ENCODE measurements around the gene PYGO2. TPM values are rescaled to one million over a fixed set of nuclear protein-coding genes. Genes with fewer than 3 reads are reported as not detected.

Gene PYGO2
- total and polyA plus RNA-seq, 2 of the 8 experiments (the other 6 are each of a cell fraction or from before 2014, with no cell fraction given), result 31.0 to 31.6 TPM

GRCh38 chr1:154912755-154913154, 48.8 kb downstream of the PYGO2 start:
- H2BK20ac ChIP-seq (ENCODE audit: low read length), result no peak overlapping the region
- no peak overlapping the region for H3K27ac ChIP-seq (ENCODE audit: low read depth, low read length)
- no peak overlapping the region for H2BK5ac ChIP-seq (ENCODE audit: low read depth, low read length)
- no peak overlapping the region for H3K4ac ChIP-seq (replicated peaks; ENCODE audit: insufficient read length, low read depth, low read length)
- no peaks in the 10 kb centered on the region for H3K79me1 ChIP-seq (ENCODE audit: low read depth, low read length)
- CTCF ChIA-PET (ENCODE audit: partially characterized antibody), result interaction anchor here (0.6 to 2.4 kb wide), 14 partner anchors 9 to 850 kb away, joined by 3 to 10 read pairs (median 4); partner anchors contain the start of gene PMVK
- POLR2A ChIA-PET (ENCODE audit: partially characterized antibody), result interaction anchor here (1.4 to 2.4 kb wide), 3 partner anchors 10 to 57 kb away, joined by 3 to 6 read pairs (median 6); partner anchors contain the start of genes PMVK and SHC1
- no peak overlapping the region for H4K91ac ChIP-seq (replicated peaks; ENCODE audit: insufficient read length, low read length)
- peaks cover 5 to 9% of the 10 kb centered on the region in 2 experiments; a peak in 2 of 4 replicates for H3K9me3 ChIP-seq (ENCODE audit: insufficient read depth in 2 of 2, low read depth in 1 of 2, low read length in 1 of 2)
- no peak overlapping the region for H2BK12ac ChIP-seq (ENCODE audit: low read depth, low read length)
- no peaks in the 10 kb centered on the region for H3K23me2 ChIP-seq (ENCODE audit: low read depth, low read length)
- H4K20me1 ChIP-seq (replicated peaks in 1 of 2; ENCODE audit: control insufficient read depth in 1 of 2, insufficient read depth in 2 of 2, low read length in 2 of 2), result no peaks in the 10 kb centered on the region
- no peak overlapping the region for H2BK15ac ChIP-seq (ENCODE audit: low read length)
- no peaks in the 10 kb centered on the region for H3K27me3 ChIP-seq (replicated peaks in 1 of 4; ENCODE audit: control insufficient read depth in 3 of 4, extremely low read depth in 1 of 4, insufficient read depth in 3 of 4, low read length in 3 of 4)
- FAIRE-seq (no peak), DNase-seq (ENCODE audit: low read depth in 1 of 2, low spot score in 2 of 2) (no peak)
- no peak overlapping the region for H3K14ac ChIP-seq (ENCODE audit: insufficient read length)
- H4K5ac ChIP-seq (ENCODE audit: insufficient read length, low read depth, low read length), result no peak overlapping the region
- no peak overlapping the region for H3K4me3 ChIP-seq (ENCODE audit: extremely low read depth in 1 of 4, insufficient read depth in 2 of 4, low read depth in 3 of 4, low read length in 4 of 4)
- no peak overlapping the region for H3K4me2 ChIP-seq (ENCODE audit: insufficient read depth in 1 of 2, low read depth in 2 of 2, low read length in 2 of 2)
- no peak overlapping the region for H3K23ac ChIP-seq (ENCODE audit: insufficient read length)
- no peaks in the 10 kb centered on the region for H3K79me2 ChIP-seq (ENCODE audit: control insufficient read depth in 1 of 2, insufficient read depth in 2 of 2, low read length in 2 of 2)
- H2AK5ac ChIP-seq (ENCODE audit: low read depth, low read length), result no peak overlapping the region
- H3K36me3 ChIP-seq (ENCODE audit: control insufficient read depth in 2 of 4, insufficient read depth in 4 of 4, low read length in 3 of 4), result no peaks in the 10 kb centered on the region
- WGBS, 2 experiments (ENCODE audit: extremely low coverage in 1 of 2, insufficient coverage in 1 of 2, insufficient read length in 1 of 2, insufficient replicate concordance in 2 of 2, low coverage in 1 of 2, low lambda C conversion rate in 2 of 2, missing lambda C conversion rate in 1 of 2), result 91% methylated on average over 2 of the region's 2 CpGs; no CpG with 5 or more reads in 1 of the 2 experiments
- H2BK120ac ChIP-seq (replicated peaks; ENCODE audit: low read depth, low read length), result no peak overlapping the region
- no peaks in the 10 kb centered on the region for H3K4me1 ChIP-seq (replicated peaks in 1 of 4; ENCODE audit: control insufficient read depth in 3 of 4, insufficient read depth in 4 of 4, low read length in 3 of 4)
- H3K9ac ChIP-seq (replicated peaks in 1 of 4; ENCODE audit: extremely low read depth in 1 of 4, low read depth in 3 of 4, low read length in 3 of 4), result no peak overlapping the region
- H3K18ac ChIP-seq (ENCODE audit: extremely low read depth, low read length), result no peak overlapping the region
- no peak overlapping the region for H3K56ac ChIP-seq (replicated peaks; ENCODE audit: insufficient read length, low read depth, low read length)
- no peak overlapping the region for H4K8ac ChIP-seq (ENCODE audit: extremely low read depth, insufficient read depth, low read length)
- H2AFZ ChIP-seq (ENCODE audit: low read length), result no peak overlapping the region
- TF ChIP-seq SUZ12 (IDR thresholded peaks at IDR 0.05; ENCODE audit: low read length) (no peak), TAF7 (optimal IDR thresholded peaks at IDR 0.05; ENCODE audit: borderline replicate concordance, low read depth, low read length) (no peak), SP4 (IDR thresholded peaks at IDR 0.05; ENCODE audit: low read length) (no peak), HDAC2 (IDR thresholded peaks at IDR 0.05; ENCODE audit: borderline replicate concordance in 1 of 2, low read depth in 2 of 2, low read length in 2 of 2) (no peak), TAF1 (IDR thresholded peaks at IDR 0.05; ENCODE audit: low read depth, low read length) (no peak), POLR2AphosphoS5 (IDR thresholded peaks at IDR 0.05; ENCODE audit: low read depth, low read length) (no peak), RXRA (IDR thresholded peaks at IDR 0.05; ENCODE audit: insufficient read depth, low read depth, low read length) (no peak), POU5F1 (IDR thresholded peaks at IDR 0.05; ENCODE audit: low read depth, low read length) (no peak)

All from H1 (cell line).